Uterus (tissue), 2 donors: ENCODE results near the gene ERICH2.

Experiments used
- POLR2A ChIP-seq, 2 donors: fragments of 450-650 bp; IDR thresholded peaks; one replicate each; pipeline ENCODE4 v1.6.1; 2016; ENCODE audit warnings: antibody characterized with exemption in 2 of 2, mild to moderate bottlenecking in 1 of 2, moderate library complexity in 1 of 2
- TF ChIP-seq, protein P1 (sequence below), 4 experiments: fragments of 200-600 bp in 2 of 4; fragments of 450-650 bp in 2 of 4; sonication (generic) in 2 of 4; IDR thresholded peaks; one replicate each; pipeline ENCODE4 v1.5.1; 2016 to 2019; ENCODE audit warnings: antibody characterized with exemption in 4 of 4, mild to moderate bottlenecking in 2 of 4, moderate library complexity in 1 of 4

DNA sequence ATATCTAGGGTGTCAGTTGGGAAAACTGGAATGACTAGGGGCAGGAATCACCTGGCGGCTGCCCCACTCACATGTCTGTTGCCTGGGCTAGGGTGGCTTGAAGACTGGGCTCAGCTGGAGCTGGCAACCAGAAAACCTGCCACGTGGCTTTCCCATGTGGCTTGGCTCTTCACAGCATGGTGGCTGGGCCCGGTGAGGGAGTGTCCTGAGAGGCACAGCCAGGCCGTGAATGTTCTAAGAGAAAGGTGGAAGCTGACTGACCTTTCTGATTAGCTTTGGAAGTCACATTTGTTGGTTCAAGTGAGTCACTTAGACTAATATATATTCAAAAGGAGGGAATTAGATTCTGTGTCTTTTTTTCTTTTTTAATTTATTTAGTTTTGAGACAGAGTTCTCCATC, 32.4 kb upstream of the ERICH2 start:
- TF ChIP-seq, protein P1, sequence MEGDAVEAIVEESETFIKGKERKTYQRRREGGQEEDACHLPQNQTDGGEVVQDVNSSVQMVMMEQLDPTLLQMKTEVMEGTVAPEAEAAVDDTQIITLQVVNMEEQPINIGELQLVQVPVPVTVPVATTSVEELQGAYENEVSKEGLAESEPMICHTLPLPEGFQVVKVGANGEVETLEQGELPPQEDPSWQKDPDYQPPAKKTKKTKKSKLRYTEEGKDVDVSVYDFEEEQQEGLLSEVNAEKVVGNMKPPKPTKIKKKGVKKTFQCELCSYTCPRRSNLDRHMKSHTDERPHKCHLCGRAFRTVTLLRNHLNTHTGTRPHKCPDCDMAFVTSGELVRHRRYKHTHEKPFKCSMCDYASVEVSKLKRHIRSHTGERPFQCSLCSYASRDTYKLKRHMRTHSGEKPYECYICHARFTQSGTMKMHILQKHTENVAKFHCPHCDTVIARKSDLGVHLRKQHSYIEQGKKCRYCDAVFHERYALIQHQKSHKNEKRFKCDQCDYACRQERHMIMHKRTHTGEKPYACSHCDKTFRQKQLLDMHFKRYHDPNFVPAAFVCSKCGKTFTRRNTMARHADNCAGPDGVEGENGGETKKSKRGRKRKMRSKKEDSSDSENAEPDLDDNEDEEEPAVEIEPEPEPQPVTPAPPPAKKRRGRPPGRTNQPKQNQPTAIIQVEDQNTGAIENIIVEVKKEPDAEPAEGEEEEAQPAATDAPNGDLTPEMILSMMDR (IDR thresholded peaks at IDR 0.05), result no peak
- TF ChIP-seq POLR2A (IDR thresholded peaks at IDR 0.05), result no peak
